Loucy (cell line): Measurements from ENCODE around the gene SPRR3.

Experiments
- H2AFZ ChIP-seq: fragments of 200-600 bp; sonication (generic); 2 replicates; pipeline ENCODE4 v1.6.0; 2016; ENCODE audit warnings: antibody characterized with exemption, mild to moderate bottlenecking, low read length, moderate library complexity
- H3F3A ChIP-seq: fragments of 200-600 bp; 2 replicates; pipeline ENCODE4 v1.6.0; 2016; ENCODE audit warnings: antibody characterized with exemption, low read depth, mild to moderate bottlenecking
- H3K27me3 ChIP-seq: fragments of 200-600 bp; sonication (generic); 2 replicates; pipeline ENCODE4 v1.6.1; 2014; ENCODE audit warnings: low read length, mild to moderate bottlenecking; ENCODE audit not compliant: insufficient read depth, poor library complexity, severe bottlenecking
- H3K36me3 ChIP-seq: fragments of 200-600 bp; sonication (generic); 2 replicates; pipeline ENCODE4 v1.6.1; 2016; ENCODE audit warnings: low read length; ENCODE audit not compliant: insufficient read depth
- H3K4me1 ChIP-seq: fragments of 200-600 bp; sonication (generic); 2 replicates; pipeline ENCODE4 v1.5.1; 2014; ENCODE audit warnings: low read length, mild to moderate bottlenecking; ENCODE audit not compliant: insufficient read depth, poor library complexity, severe bottlenecking
- H3K4me2 ChIP-seq: fragments of 200-600 bp; sonication (generic); 2 replicates; pipeline ENCODE4 v1.6.0; 2014; ENCODE audit warnings: antibody characterized with exemption, low read length, low read depth, mild to moderate bottlenecking; ENCODE audit not compliant: poor library complexity, severe bottlenecking
- H3K4me3 ChIP-seq: fragments of 200-600 bp; sonication (generic); 2 replicates; pipeline ENCODE4 v1.5.1; 2014; ENCODE audit warnings: low read length, mild to moderate bottlenecking, mixed read lengths; ENCODE audit not compliant: poor library complexity, severe bottlenecking
- H3K79me2 ChIP-seq: fragments of 200-600 bp; sonication (generic); 2 replicates; pipeline ENCODE4 v1.6.1; 2014; ENCODE audit warnings: low read length; ENCODE audit not compliant: insufficient read depth
- H3K9ac ChIP-seq: fragments of 200-600 bp; sonication (generic); 2 replicates; pipeline ENCODE4 v1.6.0; 2014; ENCODE audit warnings: mild to moderate bottlenecking, low read depth, low read length, moderate library complexity; ENCODE audit not compliant: poor library complexity, severe bottlenecking
- H3K9me2 ChIP-seq: fragments of 200-600 bp; sonication (generic); replicated peaks from 2 replicates; pipeline ENCODE4 v1.6.1; 2016; ENCODE audit warnings: low read depth, low read length, mixed read lengths
- H3K9me3 ChIP-seq: fragments of 200-600 bp; sonication (generic); 2 replicates; pipeline ENCODE4 v1.6.1; 2014; ENCODE audit warnings: mild to moderate bottlenecking, antibody characterized with exemption, low read length, low read depth; ENCODE audit not compliant: insufficient read depth
- H4K20me1 ChIP-seq: fragments of 200-600 bp; sonication (generic); 2 replicates; pipeline ENCODE4 v1.6.0; 2014; ENCODE audit warnings: antibody characterized with exemption, low read length, mild to moderate bottlenecking; ENCODE audit not compliant: insufficient read depth, poor library complexity, severe bottlenecking
- EZH2phosphoT487 ChIP-seq: fragments of 200-600 bp; IDR thresholded peaks from 2 replicates; pipeline ENCODE4 v1.6.1; 2018; ENCODE audit warnings: antibody characterized with exemption, mild to moderate bottlenecking, moderate library complexity, borderline replicate concordance
- TF ChIP-seq, protein P1 (sequence below): fragments of 200-600 bp; sonication (generic); conservative IDR thresholded peaks from 2 replicates; pipeline ENCODE4 v1.5.1; 2014; ENCODE audit warnings: mild to moderate bottlenecking, antibody characterized with exemption, low read length

Gene SPRR3

DNA sequence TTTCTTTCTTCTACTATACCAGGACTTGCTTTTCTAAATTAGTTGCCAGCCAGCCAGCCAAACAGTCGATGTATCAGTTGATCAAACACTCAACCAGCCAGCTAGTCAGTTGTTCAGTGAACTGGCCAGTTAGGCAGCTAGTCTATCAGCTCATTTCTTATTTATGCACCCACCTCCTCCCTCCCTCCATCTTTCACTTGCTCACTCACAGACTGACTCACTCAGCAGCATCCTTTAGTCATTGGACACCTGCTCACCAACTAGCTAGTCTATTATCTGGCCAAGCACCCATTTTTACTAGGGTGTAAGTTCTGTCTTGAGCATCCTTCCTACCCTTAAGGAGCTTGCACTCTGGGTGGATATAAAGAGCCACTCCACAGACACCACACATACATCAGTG is 37.0 kb upstream of the SPRR3 start:
- no peaks in the 10 kb centered on the region for H3K4me1 ChIP-seq
- H3K9ac ChIP-seq: no peak overlapping the region
- H3K9me3 ChIP-seq: no peaks in the 10 kb centered on the region
- no peaks in the 10 kb centered on the region for H3K36me3 ChIP-seq
- no peak for TF ChIP-seq EZH2phosphoT487
- TF ChIP-seq, protein P1, sequence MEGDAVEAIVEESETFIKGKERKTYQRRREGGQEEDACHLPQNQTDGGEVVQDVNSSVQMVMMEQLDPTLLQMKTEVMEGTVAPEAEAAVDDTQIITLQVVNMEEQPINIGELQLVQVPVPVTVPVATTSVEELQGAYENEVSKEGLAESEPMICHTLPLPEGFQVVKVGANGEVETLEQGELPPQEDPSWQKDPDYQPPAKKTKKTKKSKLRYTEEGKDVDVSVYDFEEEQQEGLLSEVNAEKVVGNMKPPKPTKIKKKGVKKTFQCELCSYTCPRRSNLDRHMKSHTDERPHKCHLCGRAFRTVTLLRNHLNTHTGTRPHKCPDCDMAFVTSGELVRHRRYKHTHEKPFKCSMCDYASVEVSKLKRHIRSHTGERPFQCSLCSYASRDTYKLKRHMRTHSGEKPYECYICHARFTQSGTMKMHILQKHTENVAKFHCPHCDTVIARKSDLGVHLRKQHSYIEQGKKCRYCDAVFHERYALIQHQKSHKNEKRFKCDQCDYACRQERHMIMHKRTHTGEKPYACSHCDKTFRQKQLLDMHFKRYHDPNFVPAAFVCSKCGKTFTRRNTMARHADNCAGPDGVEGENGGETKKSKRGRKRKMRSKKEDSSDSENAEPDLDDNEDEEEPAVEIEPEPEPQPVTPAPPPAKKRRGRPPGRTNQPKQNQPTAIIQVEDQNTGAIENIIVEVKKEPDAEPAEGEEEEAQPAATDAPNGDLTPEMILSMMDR: no peak
- H3K4me2 ChIP-seq: no peak overlapping the region
- H3K9me2 ChIP-seq: no peaks in the 10 kb centered on the region
- H3K79me2 ChIP-seq: no peaks in the 10 kb centered on the region
- peaks cover 10% of the 10 kb centered on the region for H3K27me3 ChIP-seq
- H3K4me3 ChIP-seq: no peak overlapping the region
- H2AFZ ChIP-seq: no peak overlapping the region
- no peaks in the 10 kb centered on the region for H4K20me1 ChIP-seq
- H3F3A ChIP-seq: no peaks in the 10 kb centered on the region

GRCh38 chr1:152965853-152966252 is 35.7 kb upstream of the SPRR3 start:
- H3K79me2 ChIP-seq: no peaks in the 10 kb centered on the region
- TF ChIP-seq, protein P1: no peak
- no peak for TF ChIP-seq EZH2phosphoT487
- peaks cover 13% of the 10 kb centered on the region for H3K27me3 ChIP-seq
- no peaks in the 10 kb centered on the region for H3K9me2 ChIP-seq
- no peaks in the 10 kb centered on the region for H3F3A ChIP-seq
- no peaks in the 10 kb centered on the region for H3K4me1 ChIP-seq
- no peak overlapping the region for H3K9ac ChIP-seq
- no peaks in the 10 kb centered on the region for H3K9me3 ChIP-seq
- no peak overlapping the region for H3K4me3 ChIP-seq
- no peaks in the 10 kb centered on the region for H3K36me3 ChIP-seq
- no peak overlapping the region for H3K4me2 ChIP-seq
- no peaks in the 10 kb centered on the region for H4K20me1 ChIP-seq
- H2AFZ ChIP-seq: no peak overlapping the region

GRCh38 chr1:152967201-152967600 is 34.3 kb upstream of the SPRR3 start:
- no peak overlapping the region for H3K4me3 ChIP-seq
- TF ChIP-seq, protein P1: no peak
- no peak for TF ChIP-seq EZH2phosphoT487
- H2AFZ ChIP-seq: no peak overlapping the region
- H3K79me2 ChIP-seq: no peaks in the 10 kb centered on the region
- no peaks in the 10 kb centered on the region for H4K20me1 ChIP-seq
- H3K27me3 ChIP-seq: peaks cover 13% of the 10 kb centered on the region
- no peak overlapping the region for H3K4me2 ChIP-seq
- H3K9ac ChIP-seq: no peak overlapping the region
- H3K4me1 ChIP-seq: no peaks in the 10 kb centered on the region
- H3K9me3 ChIP-seq: no peaks in the 10 kb centered on the region
- no peaks in the 10 kb centered on the region for H3K9me2 ChIP-seq
- no peaks in the 10 kb centered on the region for H3K36me3 ChIP-seq
- no peaks in the 10 kb centered on the region for H3F3A ChIP-seq
